K562 (cell line): ENCODE data around the gene RGS8. TPM values are rescaled to one million over a fixed set of nuclear protein-coding genes. Genes with fewer than 3 reads are reported as not detected.

Source experiments
- ATAC-seq: fragments of 200-7000 bp; cut with Tn5 transposase; 3 replicates; pipeline ENCODE4 v1.9.1; 2020; ENCODE audit warnings: moderate library complexity
- BruUV-seq: library from RNA; stranded (reverse); fragments of 400-500 nt; replicated peaks from 2 replicates; lab custom pipeline; 2021; lab: Mats Ljungman, UMichigan
- CTCF ChIA-PET: fragments of 300-600 bp; formaldehyde crosslinking; extraction: SDS; loops from one replicate; lab custom pipeline; 2021; ENCODE audit warnings: low intra/inter-chr PET ratio; lab: Yijun Ruan, JAX
- POLR2A ChIA-PET: fragments of 300-600, 350-650 bp; sonication (Branson Sonifier 250); formaldehyde crosslinking; extraction: SDS; loops from one replicate; lab custom pipeline; 2021; ENCODE audit warnings: antibody characterized with exemption, inconsistent platforms; lab: Yijun Ruan, JAX
- DNase-seq, 4 experiments: peaks; one replicate each; pipeline versions ENCODE4 v3.0.0 to v3.0.0-alpha.2; 2011 to 2018; ENCODE audit warnings: low spot score in 3 of 4, mixed read lengths in 3 of 4; ENCODE audit errors: extremely low read depth in 1 of 4
- FAIRE-seq: peaks from 2 replicates; lab custom pipeline; 2011; peaks lifted over from hg19 to GRCh38; lab: Jason Lieb, UNC
- H2AFZ ChIP-seq: 2 replicates; pipeline ENCODE4 v1.6.0; 2011; ENCODE audit warnings: low read depth, low read length, control low read depth, inconsistent platforms
- H3K27ac ChIP-seq: fragments of 200-600 bp; 3 replicates; pipeline ENCODE4 v1.8.0; 2011; ENCODE audit warnings: low read depth, mild to moderate bottlenecking, control low read depth, inconsistent platforms, low read length, moderate library complexity, mixed read lengths; ENCODE audit errors: extremely low read depth
- H3K27me3 ChIP-seq, 2 experiments: fragments of 300-600 bp in 1 of 2; 2 replicates in 1 of 2; 3 replicates in 1 of 2; pipeline versions ENCODE4 v1.6.0 to v1.8.0; 2011; ENCODE audit warnings: inconsistent platforms in 2 of 2, low read length in 2 of 2, mild to moderate bottlenecking in 1 of 2, mixed read lengths in 1 of 2, moderate library complexity in 1 of 2; ENCODE audit not compliant: control insufficient read depth in 2 of 2, insufficient read depth in 2 of 2
- H3K36me3 ChIP-seq: fragments of 300-600 bp; 3 replicates; pipeline ENCODE4 v1.8.0; 2011; ENCODE audit warnings: mild to moderate bottlenecking, low read length, inconsistent platforms; ENCODE audit not compliant: control insufficient read depth, insufficient read depth
- H3K4me1 ChIP-seq, 2 experiments: fragments of 200-600 bp in 1 of 2; replicated peaks in 1 of 2; 2 replicates in 1 of 2; 3 replicates in 1 of 2; pipeline versions ENCODE4 v1.5.1 to v1.8.0; 2011; ENCODE audit warnings: inconsistent platforms in 2 of 2, low read length in 2 of 2, mild to moderate bottlenecking in 1 of 2, mixed read lengths in 1 of 2, moderate library complexity in 1 of 2; ENCODE audit not compliant: control insufficient read depth in 2 of 2, insufficient read depth in 2 of 2
- H3K4me2 ChIP-seq: 2 replicates; pipeline ENCODE4 v1.6.1; 2011; ENCODE audit warnings: low read length, control low read depth, inconsistent platforms, mixed read lengths; ENCODE audit not compliant: insufficient read depth
- H3K4me3 ChIP-seq: fragments of 200-600 bp; sonication (generic), shearing (Covaris generic); 2 replicates; pipeline ENCODE4 v1.5.1; 2016; ENCODE audit warnings: control low read depth, inconsistent platforms
- H3K79me2 ChIP-seq: fragments of 200-600 bp; 3 replicates; pipeline ENCODE4 v1.8.0; 2011; ENCODE audit warnings: low read length, inconsistent platforms; ENCODE audit not compliant: control insufficient read depth, insufficient read depth
- H3K9ac ChIP-seq, 2 experiments: 2 replicates each; pipeline versions ENCODE4 v1.6.0 to v1.6.1; 2011; ENCODE audit warnings: low read depth in 2 of 2, low read length in 2 of 2, control low read depth in 1 of 2, inconsistent platforms in 1 of 2, mild to moderate bottlenecking in 1 of 2, mixed read lengths in 1 of 2; ENCODE audit not compliant: insufficient read depth in 1 of 2
- H3K9me1 ChIP-seq: one replicate; pipeline ENCODE4 v1.6.0; 2011; ENCODE audit warnings: inconsistent platforms, mild to moderate bottlenecking, low read length, moderate library complexity; ENCODE audit not compliant: control insufficient read depth, insufficient read depth
- H3K9me3 ChIP-seq: replicated peaks from 2 replicates; pipeline ENCODE4 v1.5.1; 2011; ENCODE audit warnings: low read depth, low read length, inconsistent platforms; ENCODE audit not compliant: control insufficient read depth, insufficient read depth
- H4K20me1 ChIP-seq: replicated peaks from 2 replicates; pipeline ENCODE4 v1.6.1; 2011; ENCODE audit warnings: low read length, inconsistent platforms, mixed read lengths; ENCODE audit not compliant: control insufficient read depth, insufficient read depth
- MED1 ChIP-seq: sonication (generic); formaldehyde crosslinking; IDR thresholded peaks from 2 replicates; pipeline ENCODE4 v1.8.1; 2023; ENCODE audit warnings: missing genetic modification reagents, borderline replicate concordance
- TEAD2 ChIP-seq: fragments of 450-650 bp; IDR thresholded peaks from 2 replicates; pipeline ENCODE4 v1.6.1; 2016; ENCODE audit warnings: missing genetic modification characterization, control low read depth, missing compliant biosample characterization
- ZNF24 ChIP-seq: fragments of 450-650 bp; IDR thresholded peaks from 2 replicates; pipeline ENCODE4 v1.6.1; 2016
- ZNF830 ChIP-seq: fragments of 250-450 bp; sonication (Bioruptor Pico); IDR thresholded peaks from 2 replicates; pipeline ENCODE4 v1.5.0; 2021; ENCODE audit warnings: mild to moderate bottlenecking
- WGBS: fragments of 100-300 bp; shearing (Covaris generic); methylation state at CpG from one replicate; pipeline ENCODE4 v1.1.6; 2016; ENCODE audit warnings: low coverage, mixed read lengths; ENCODE audit not compliant: insufficient coverage; ENCODE audit errors: missing lambda C conversion rate; 5-methylcytosine and 5-hydroxymethylcytosine counted together
- in situ Hi-C: fragments of 300-500 bp; cut with MboI; formaldehyde crosslinking; loops from 4 replicates; pipeline ENCODE4 v1.15.0; 2018; ENCODE audit warnings: inconsistent platforms, mixed read lengths
- intact Hi-C: fragments of 100-400 bp; cut with micrococcal nuclease; formaldehyde crosslinking; loops from 2 replicates; pipeline ENCODE4 v1.14.2; 2022
- polyA plus RNA-seq, 8 experiments: library from polyadenylated mRNA; depleted of rRNA in 4 of 8; stranded (reverse) in 5 of 8; unstranded in 3 of 8; fragments of >200 nt; fragmentation: Nextera tagmentation in 2 of 8; fragmentation: Illumina TruSeq in 1 of 8; extraction: Ambion mirVana in 2 of 8; extraction: Trizol in 1 of 8; gene quantifications; 2 replicates each; pipeline versions ENCODE4 v1.2.1 to v1.2.3, GENCODE V29; 2011 to 2014; ENCODE audit warnings: inconsistent platforms in 1 of 8, missing spikeins in 1 of 8
- total RNA-seq, 7 experiments: library from RNA; depleted of rRNA in 6 of 7; stranded (reverse); fragments of >200 nt in 6 of 7; fragmentation: Illumina TruSeq in 2 of 7; extraction: Trizol in 2 of 7; gene quantifications; 2 replicates each; pipeline versions ENCODE4 v1.2.1 to v1.2.3, GENCODE V29; 2011 to 2021; ENCODE audit warnings: low replicate concordance in 1 of 7

RGS8 gene
- total and polyA plus RNA-seq, 9 of the 15 experiments (the other 6 are each of a cell fraction or from before 2014, with no cell fraction given), result not detected

- H3K9me1 ChIP-seq, result no peaks in the 10 kb centered on the region
- FAIRE-seq (no peak), DNase-seq (no peak), ATAC-seq (no peak)
- no peak overlapping the region for H2AFZ ChIP-seq
- POLR2A ChIA-PET, result interaction anchor here (1.5 kb wide), 1 partner anchor 13 kb away, joined by 7 read pairs; no protein-coding TSS in a partner anchor
- in situ Hi-C loops (no loop called here), intact Hi-C loops (no loop called here)
- no peaks in the 10 kb centered on the region; the same call in 1 of the 2 replicates for H4K20me1 ChIP-seq
- H3K36me3 ChIP-seq, result no peaks in the 10 kb centered on the region
- no peaks in the 10 kb centered on the region for H3K9me3 ChIP-seq
- 0% methylated on average over 4 of the region's 4 CpGs for WGBS
- no peaks in the 10 kb centered on the region for H3K4me1 ChIP-seq
- H3K4me3 ChIP-seq, result no peak overlapping the region
- no peak overlapping the region for H3K4me2 ChIP-seq
- CTCF ChIA-PET, result no interaction called here
- no TSS peak for BruUV-seq
- no peak overlapping the region for H3K27ac ChIP-seq
- peaks cover 10 to 36% of the 10 kb centered on the region in 2 experiments for H3K27me3 ChIP-seq
- no peak for TF ChIP-seq ZNF830 (CRISPR knock-in tag)
- TF ChIP-seq ZNF24, result peak; percentile 66; the same call in 1 of the 2 replicates
- H3K79me2 ChIP-seq, result no peaks in the 10 kb centered on the region
- no peak overlapping the region for H3K9ac ChIP-seq
These were observed 4.0 kb downstream of the RGS8 start for GRCh38 chr1:182680408-182680807.

GRCh38 chr1:182679684-182680083 is 4.7 kb downstream of the RGS8 start:
- Histone ChIP-seq H3K79me2 (no peaks in the 10 kb centered on the region), H3K36me3 (no peaks in the 10 kb centered on the region), H3K9me1 (no peaks in the 10 kb centered on the region), H3K9me3 (no peaks in the 10 kb centered on the region), H3K27me3 (peaks cover 13 to 33% of the 10 kb centered on the region in 2 experiments), H2AFZ (no peak overlapping the region), H4K20me1 (no peaks in the 10 kb centered on the region; the same call in 1 of the 2 replicates), H3K4me1 (no peaks in the 10 kb centered on the region), H3K9ac (no peak overlapping the region), H3K4me3 (no peak overlapping the region), H3K27ac (no peak overlapping the region), H3K4me2 (no peak overlapping the region)
- FAIRE-seq (no peak), ATAC-seq (no peak), DNase-seq (no peak)
- 1% methylated on average over 8 of the region's 8 CpGs for whole genome bisulfite sequencing
- ChIA-PET CTCF (no interaction called here), POLR2A (no interaction called here)
- no peak for TF ChIP-seq MED1 (CRISPR knock-in tag)
- no peak for TF ChIP-seq TEAD2 (tag)
- in situ Hi-C loops (no loop called here), intact Hi-C loops (no loop called here)
- no TSS peak for BruUV-seq
